Dedifferentiated amniotic fluid mesenchymal stem cell (primary cell): ENCODE results near the gene AGTPBP1.

Experiments
- DNase-seq: peaks from one replicate; pipeline ENCODE4 v3.0.0-alpha.2; 2016; ENCODE audit errors: extremely low spot score

Gene AGTPBP1

GRCh38 chr9:85543196-85543595 lies 198.6 kb downstream of the AGTPBP1 start:
- DNase-seq = no peak

- no peak for DNase-seq
Observed at GRCh38 chr9:85541876-85542275, 199.9 kb downstream of the AGTPBP1 start.

DNA sequence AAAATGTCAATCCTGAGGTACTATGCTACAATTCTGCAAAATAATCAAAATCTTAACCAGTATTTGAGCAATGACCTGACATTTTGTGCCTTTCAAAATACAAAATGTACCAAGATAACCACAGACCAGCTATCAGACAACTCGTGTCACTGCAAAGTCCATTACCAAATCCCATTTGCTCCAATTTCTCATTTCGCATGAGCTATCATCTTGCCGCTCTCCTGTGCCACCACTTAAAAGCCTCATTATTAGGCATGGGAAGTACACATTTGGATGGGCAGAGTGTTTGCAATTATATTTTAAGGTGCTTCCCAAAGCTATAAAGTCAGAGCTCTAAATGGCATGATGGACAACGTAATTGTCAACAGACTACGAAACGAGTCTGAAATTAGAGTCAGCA lies 205.2 kb downstream of the AGTPBP1 start:
- DNase-seq = no peak

DNA sequence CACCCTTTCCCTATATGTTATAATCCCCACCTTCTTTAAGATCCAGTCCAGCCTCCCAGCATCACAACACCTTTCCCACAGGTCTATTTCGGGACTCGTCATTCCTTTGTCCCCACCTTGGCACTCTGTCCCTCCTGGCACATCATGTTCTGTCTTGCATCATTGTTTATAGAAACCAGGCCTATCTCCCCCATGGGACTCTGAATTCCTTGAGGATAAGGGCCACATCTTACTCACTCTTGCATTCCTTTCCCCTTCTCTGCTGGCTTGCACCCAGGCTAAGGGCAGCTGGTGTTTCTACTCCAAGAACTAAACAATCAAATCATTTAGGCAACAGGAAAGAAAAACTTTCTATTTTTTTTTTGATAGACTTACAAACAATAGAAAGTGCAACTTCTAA lies 205.7 kb downstream of the AGTPBP1 start:
- peak; percentile 52 for DNase-seq

GRCh38 chr9:85534340-85534739 lies 207.4 kb downstream of the AGTPBP1 start:
- no peak for DNase-seq

DNA sequence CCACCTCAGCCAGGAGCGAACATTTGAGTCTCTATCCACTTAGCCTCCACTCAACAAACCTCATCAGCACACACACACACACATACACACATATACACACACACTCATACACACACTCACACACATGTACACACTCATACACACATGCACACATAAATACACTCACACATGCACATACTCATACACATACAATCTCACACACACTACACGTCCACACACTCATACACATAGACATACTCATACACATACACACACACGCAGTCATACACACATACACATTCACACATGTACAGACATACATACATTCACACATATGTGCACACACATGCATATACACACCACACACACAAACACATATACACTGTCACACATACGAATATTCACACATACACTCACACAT lies 208.2 kb downstream of the AGTPBP1 start:
- DNase-seq = no peak

DNA sequence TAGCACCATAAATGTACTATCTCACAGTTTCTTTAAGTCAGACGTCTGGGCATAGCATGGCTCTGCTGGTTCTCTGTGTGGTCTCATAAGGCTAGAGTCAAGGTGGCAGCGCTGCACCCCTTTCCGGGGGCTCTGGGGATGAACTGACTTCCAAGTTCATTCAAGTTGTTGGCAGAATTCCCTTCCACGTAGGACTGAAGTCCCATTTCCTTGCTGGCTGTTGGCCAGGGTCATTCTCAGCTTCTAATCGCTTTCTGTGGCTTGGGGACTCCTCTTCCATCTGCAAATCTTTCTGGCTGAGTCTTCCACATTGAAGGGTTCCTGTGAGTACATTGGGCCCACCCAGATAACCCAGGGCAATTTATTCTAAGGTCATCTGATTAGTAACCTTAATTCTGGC lies 211.0 kb downstream of the AGTPBP1 start:
- no peak for DNase-seq

DNA sequence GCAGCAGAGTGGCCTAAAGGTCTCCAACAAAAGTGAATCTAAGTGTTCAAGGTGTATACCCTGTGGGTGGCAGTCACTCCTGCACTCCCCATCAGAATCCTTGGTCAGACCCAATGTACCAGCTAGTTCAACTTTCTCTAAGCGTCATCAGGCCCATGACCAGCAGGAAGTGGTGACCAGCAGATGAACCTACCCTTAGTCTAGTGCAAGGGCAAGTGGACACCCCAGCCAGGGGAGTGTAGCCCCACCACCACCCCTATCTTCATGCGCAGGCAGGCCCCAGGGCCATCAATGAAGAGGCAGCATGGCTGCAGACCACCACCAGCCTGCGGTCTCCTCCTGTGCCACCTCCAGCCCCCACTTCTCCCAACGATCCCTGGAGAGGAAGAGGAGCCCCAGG lies 213.1 kb downstream of the AGTPBP1 start:
- DNase-seq = no peak

- DNase-seq = no peak
Observed at GRCh38 chr9:85528142-85528541, 213.6 kb downstream of the AGTPBP1 start.

- DNase-seq = no peak
Observed at GRCh38 chr9:85527331-85528020, 214.3 kb downstream of the AGTPBP1 start.

GRCh38 chr9:85524531-85524930 lies 217.2 kb downstream of the AGTPBP1 start:
- no peak for DNase-seq

GRCh38 chr9:85523202-85523601 lies 218.6 kb downstream of the AGTPBP1 start:
- no peak for DNase-seq

DNA sequence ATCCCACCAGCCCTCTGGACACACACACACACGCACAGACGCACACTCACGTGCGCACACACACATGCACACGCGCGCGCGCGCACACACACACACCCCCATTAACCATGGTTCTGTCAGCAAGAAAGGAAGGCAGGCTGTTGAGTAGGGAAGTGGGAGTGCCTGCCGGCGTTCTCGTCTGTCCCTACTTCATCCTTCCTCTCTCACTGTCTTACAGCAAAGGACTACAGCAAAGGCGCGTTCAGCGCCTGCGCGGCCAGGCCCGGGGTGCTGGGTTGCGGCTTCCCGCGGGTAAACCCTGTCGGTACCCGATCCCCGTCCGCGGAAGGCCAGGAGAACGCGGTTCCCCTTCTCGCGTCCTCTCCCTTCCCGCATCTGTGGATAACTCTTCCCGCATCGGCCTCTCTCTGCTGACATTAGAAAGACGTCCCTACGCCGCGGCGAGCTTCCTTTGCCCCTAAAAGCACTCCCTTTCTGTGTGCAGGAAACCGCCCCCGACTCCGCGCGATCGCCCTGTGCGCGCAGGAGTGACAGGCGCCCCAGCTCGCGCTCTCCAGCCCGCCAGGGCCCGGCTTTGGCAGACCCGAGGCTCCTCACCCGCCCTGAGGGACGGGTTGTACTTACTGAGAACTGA lies 219.2 kb downstream of the AGTPBP1 start:
- no peak for DNase-seq

GRCh38 chr9:85521371-85522197 lies 220.2 kb downstream of the AGTPBP1 start:
- DNase-seq = no peak

DNA sequence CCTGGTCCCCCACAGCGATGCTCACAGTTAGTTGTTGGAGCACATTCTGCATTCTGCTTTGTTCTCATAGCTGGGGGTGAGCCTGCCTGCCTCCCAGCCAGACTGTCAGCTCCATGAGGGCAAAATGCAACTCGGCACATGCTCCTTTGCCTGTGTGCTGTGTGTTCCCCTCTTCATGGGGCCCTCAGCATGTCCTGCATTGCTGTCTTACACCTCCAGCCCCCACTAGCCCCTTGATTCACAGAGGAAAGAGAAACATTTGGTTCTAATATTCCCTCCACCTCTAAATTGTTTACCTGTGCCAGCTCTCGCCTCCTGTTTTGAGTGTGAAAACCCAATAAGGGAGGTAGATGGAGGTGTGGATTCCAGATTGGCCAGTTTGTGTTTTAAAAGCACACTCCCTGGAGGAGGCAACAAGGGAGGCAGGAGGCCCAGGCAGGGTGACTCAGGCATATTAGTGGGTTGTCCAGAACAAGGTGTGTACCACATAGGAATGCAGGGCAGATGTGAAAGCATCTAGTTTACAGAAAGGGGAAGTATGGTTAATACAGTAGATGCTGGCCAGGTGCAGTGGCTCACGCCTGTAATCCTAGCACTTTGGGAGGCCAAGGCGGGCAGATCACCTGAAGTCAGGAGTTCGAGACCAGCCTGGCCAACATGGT lies 224.6 kb downstream of the AGTPBP1 start:
- no peak for DNase-seq

DNA sequence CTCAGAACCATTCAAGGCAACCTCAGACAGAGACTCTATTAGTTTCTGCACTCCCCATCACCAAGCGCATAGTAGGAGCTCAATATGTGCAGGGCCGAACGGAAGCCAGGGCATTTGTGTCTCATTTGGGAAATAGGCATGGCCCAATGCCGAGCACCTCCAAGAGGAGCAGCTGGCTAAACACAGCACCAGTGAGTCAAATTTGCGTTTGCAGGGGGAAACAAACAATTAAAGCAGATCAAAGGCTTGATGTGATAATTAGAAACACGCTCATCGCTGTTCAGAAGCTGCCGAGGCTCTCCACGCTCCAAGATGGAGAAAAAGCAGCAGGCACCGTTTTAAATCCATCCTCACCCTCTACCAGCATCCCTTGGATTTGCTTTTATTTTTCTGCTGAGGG lies 225.3 kb downstream of the AGTPBP1 start:
- no peak for DNase-seq

- no peak for DNase-seq
Observed at GRCh38 chr9:85515021-85515420, 226.7 kb downstream of the AGTPBP1 start.

GRCh38 chr9:85514256-85514655 lies 227.5 kb downstream of the AGTPBP1 start:
- DNase-seq = no peak

- DNase-seq = no peak
Observed at GRCh38 chr9:85511746-85512145, 230.0 kb downstream of the AGTPBP1 start.

- DNase-seq = no peak
Observed at GRCh38 chr9:85510830-85511504, 230.8 kb downstream of the AGTPBP1 start.

DNA sequence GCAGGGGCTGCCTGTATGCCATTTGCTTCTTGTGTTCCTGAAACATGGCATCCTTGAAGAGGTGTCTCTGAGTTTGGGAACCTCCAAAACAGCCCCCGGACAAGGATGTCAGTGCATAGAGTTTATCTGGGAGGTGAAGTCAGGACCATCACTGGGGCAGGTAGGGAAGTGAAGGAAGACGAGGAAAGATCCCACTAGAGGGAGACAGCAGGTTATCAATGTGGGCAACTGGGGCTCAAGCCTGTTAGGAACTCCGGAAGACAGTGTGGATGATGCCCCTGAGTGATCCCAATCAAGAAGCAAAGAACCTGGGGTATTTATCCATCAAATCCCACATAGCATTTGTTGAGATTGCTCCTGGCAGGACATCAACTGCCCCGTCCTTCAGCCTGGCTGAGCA lies 233.1 kb downstream of the AGTPBP1 start:
- no peak for DNase-seq

GRCh38 chr9:85505612-85506011 lies 236.1 kb downstream of the AGTPBP1 start:
- DNase-seq = no peak
